Heart left ventricle (tissue), 13 donors: ENCODE results near the gene STRBP.

Experiments used
- CTCF ChIP-seq, 12 donors: fragments of 200-600 bp; sonication (generic) in 4 of 12; IDR thresholded peaks; one replicate each; pipeline versions ENCODE4 v1.5.0 to v1.8.0; 2018 to 2022; ENCODE audit warnings: antibody characterized with exemption in 12 of 12, mild to moderate bottlenecking in 5 of 12
- POLR2A ChIP-seq, 2 donors: fragments of 450-650 bp; IDR thresholded peaks; one replicate each; pipeline ENCODE4 v1.6.1; 2017; ENCODE audit warnings: antibody characterized with exemption in 2 of 2, mild to moderate bottlenecking in 2 of 2, moderate library complexity in 2 of 2
- donor health status: ischemic (EF 13 %, LVEDD 7.1; RV severe dilation, severe dysfunction).
- donor health status: DM: no; HTN: yes; CAD: no.
- donor health status: DM: no; HTN: no; CAD: no.
- donor health status: ischemic (EF 25% LVEDD 6.9; RV normal size, moderate dysfunction).
- donor health status: ischemic (EF 25% LVEDD 5.7; RV mildly dilated, moderate dysfunction).
- donor health status: ischemic (EF 35%, LVEDD 5.7; RV mildly dilated, moderate dysfunction).
- donor health status: nonischemic (EF 11% LVEDD 7.7; RV severe dilation, severe dysfunction).
- donor health status: DM: yes; HTN: yes; CAD: no.
- donor health status: PGD.
- donor health status: ischemic (EF 29% LVEDD 5.4; RV normal size, mild dysfunction).
- donor health status: nonischemic (EF 23%, LVEDD 6.1; RV moderate dilation, normal function).

GRCh38 chr9:123098096-123098459 is 170.3 kb downstream of the STRBP start:
- no peak for TF ChIP-seq CTCF (IDR thresholded peaks at IDR 0.05)
- no peak for TF ChIP-seq POLR2A (IDR thresholded peaks at IDR 0.05)
